ENCODE data around the gene TPRKB.
"Not testable (repeated sequence)": the region's sequence is repeated elsewhere in the genome, so short reads cannot be mapped to it uniquely, and the experiment has no call there.

TPRKB gene

GRCh38 chr2:73679951-73680571, 57.1 kb downstream of the TPRKB start:
- peak; percentile 39 for TF ChIP-seq CTCF (IDR thresholded peaks at IDR 0.05; ENCODE audit: insufficient read depth, missing control alignments)
- not testable (repeated sequence) for DNase-seq (ENCODE audit: insufficient read length, low spot score); FAIRE-seq
